Measurements from ENCODE around the gene GADD45G. TPM values are rescaled to one million over a fixed set of nuclear protein-coding genes. Genes with fewer than 3 reads are reported as not detected.

GADD45G gene
- polyA plus RNA-seq, 3 donors: 1.1 to 9.0 (median 1.3) TPM

GRCh38 chr9:89641980-89642379 is 37.2 kb downstream of the GADD45G start:
- Mint-ChIP-seq H3K9me3 (peaks cover 0 to 7% (median 0%) of the 10 kb centered on the region in 7 donors), H3K4me3 (no peak overlapping the region), H3K36me3 (no peaks in the 10 kb centered on the region), H3K4me1 (peaks cover 15% of the 10 kb centered on the region), H3K27me3 (ENCODE audit: low read depth in 3 of 3) (peaks cover 0 to 5% (median 4%) of the 10 kb centered on the region in 3 donors), H3K27ac (no peak overlapping the region)
- intact Hi-C loops (cut with micrococcal nuclease): no loop called here
- Histone ChIP-seq H3K27ac (ENCODE audit: low read depth in 1 of 2, low read length in 2 of 2) (no peak overlapping the region), H3K4me3 (replicated peaks in 1 of 3; ENCODE audit: low read depth in 2 of 3, low read length in 3 of 3) (no peak overlapping the region), H3K27me3 (ENCODE audit: control insufficient read depth in 2 of 2, insufficient read depth in 2 of 2, low read length in 2 of 2) (no peaks in the 10 kb centered on the region), H2AFZ (ENCODE audit: insufficient read depth, low read depth, low read length, poor library complexity, severe bottlenecking) (no peak overlapping the region), H4K20me1 (ENCODE audit: insufficient read depth, low read length) (no peaks in the 10 kb centered on the region), H3K9me3 (replicated peaks in 1 of 2; ENCODE audit: control insufficient read depth in 1 of 2, insufficient read depth in 1 of 2, low read length in 2 of 2) (no peaks in the 10 kb centered on the region), H3K36me3 (replicated peaks in 1 of 2; ENCODE audit: control insufficient read depth in 1 of 2, insufficient read depth in 2 of 2, low read length in 2 of 2) (no peaks in the 10 kb centered on the region), H3K4me1 (ENCODE audit: control insufficient read depth in 1 of 2, insufficient read depth in 2 of 2, low read length in 2 of 2) (peaks cover 12 to 15% of the 10 kb centered on the region in 2 donors), H3K4me2 (replicated peaks; ENCODE audit: extremely low read depth, low read length, poor library complexity, severe bottlenecking) (no peak overlapping the region), H3K79me2 (ENCODE audit: insufficient read depth, low read length) (no peaks in the 10 kb centered on the region), H3K9ac (ENCODE audit: insufficient read depth, low read length, poor library complexity, severe bottlenecking) (no peak overlapping the region)
- no CpG with 5 or more reads among the region's 4 CpGs for whole genome bisulfite sequencing (ENCODE audit: insufficient coverage)
- no peak for DNase-seq
- TF ChIP-seq CTCF (IDR thresholded peaks at IDR 0.05): no peak

GRCh38 chr9:89642789-89643188 is 38.0 kb downstream of the GADD45G start:
- no peak for TF ChIP-seq CTCF (IDR thresholded peaks at IDR 0.05)
- Histone ChIP-seq H3K4me2 (replicated peaks; ENCODE audit: extremely low read depth, low read length, poor library complexity, severe bottlenecking) (no peak overlapping the region), H3K79me2 (ENCODE audit: insufficient read depth, low read length) (no peaks in the 10 kb centered on the region), H3K4me3 (replicated peaks in 1 of 3; ENCODE audit: low read depth in 2 of 3, low read length in 3 of 3) (no peak overlapping the region), H3K9ac (ENCODE audit: insufficient read depth, low read length, poor library complexity, severe bottlenecking) (no peak overlapping the region), H3K27ac (ENCODE audit: low read depth in 1 of 2, low read length in 2 of 2) (no peak overlapping the region), H3K4me1 (ENCODE audit: control insufficient read depth in 1 of 2, insufficient read depth in 2 of 2, low read length in 2 of 2) (peaks cover 12 to 15% of the 10 kb centered on the region in 2 donors), H3K36me3 (replicated peaks in 1 of 2; ENCODE audit: control insufficient read depth in 1 of 2, insufficient read depth in 2 of 2, low read length in 2 of 2) (no peaks in the 10 kb centered on the region), H3K9me3 (replicated peaks in 1 of 2; ENCODE audit: control insufficient read depth in 1 of 2, insufficient read depth in 1 of 2, low read length in 2 of 2) (no peaks in the 10 kb centered on the region), H2AFZ (ENCODE audit: insufficient read depth, low read depth, low read length, poor library complexity, severe bottlenecking) (no peak overlapping the region), H4K20me1 (ENCODE audit: insufficient read depth, low read length) (no peaks in the 10 kb centered on the region), H3K27me3 (ENCODE audit: control insufficient read depth in 2 of 2, insufficient read depth in 2 of 2, low read length in 2 of 2) (no peaks in the 10 kb centered on the region)
- Mint-ChIP-seq H3K27me3 (ENCODE audit: low read depth in 3 of 3) (peaks cover 0 to 5% (median 4%) of the 10 kb centered on the region in 3 donors), H3K27ac (no peak overlapping the region), H3K36me3 (no peaks in the 10 kb centered on the region), H3K9me3 (peaks cover 0 to 7% (median 0%) of the 10 kb centered on the region in 7 donors), H3K4me1 (peaks cover 15% of the 10 kb centered on the region), H3K4me3 (no peak overlapping the region)
- DNase-seq: no peak
- intact Hi-C loops (cut with micrococcal nuclease): no loop called here
- WGBS (ENCODE audit: insufficient coverage): 99% methylated on average over 6 of the region's 6 CpGs
